Measurements from ENCODE around the gene CTU2. TPM values are rescaled to one million over a fixed set of nuclear protein-coding genes. Genes with fewer than 3 reads are reported as not detected.

CTU2 gene
- polyA plus RNA-seq, 1 donor from 2014 or later = 12.1 TPM

DNA sequence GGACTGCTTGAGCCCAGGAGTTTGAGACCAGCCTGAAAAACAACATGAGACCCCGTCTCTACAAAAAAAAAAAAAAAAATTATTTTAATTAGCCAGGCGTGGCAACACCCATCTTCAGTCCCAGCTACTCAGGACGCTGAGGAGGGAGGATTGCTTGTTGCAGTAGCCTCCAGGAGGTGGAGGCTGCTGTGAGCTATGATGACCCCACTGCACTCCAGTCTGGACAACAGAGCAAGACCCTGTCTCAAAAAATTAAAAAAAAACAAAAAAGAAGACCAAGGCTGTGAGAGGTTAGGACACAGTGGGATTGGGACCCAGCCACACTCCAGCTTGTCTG, 18.7 kb upstream of the CTU2 start:
- Mint-ChIP-seq H3K36me3 (no peaks in the 10 kb centered on the region), H3K27me3 (no peaks in the 10 kb centered on the region), H3K4me1 (peaks cover 23 to 27% (median 25%) of the 10 kb centered on the region in 3 donors), H3K9me3 (no peaks in the 10 kb centered on the region), H3K4me3 (peak overlapping the region in 1 of 4 donors; percentile 90), H3K27ac (no peak overlapping the region)

- Mint-ChIP-seq H3K27me3 (no peaks in the 10 kb centered on the region), H3K4me1 (peaks cover 25 to 30% (median 25%) of the 10 kb centered on the region in 3 donors), H3K36me3 (no peaks in the 10 kb centered on the region), H3K9me3 (no peaks in the 10 kb centered on the region), H3K4me3 (peak overlapping the region in 2 of 4 donors; percentile 12 to 28), H3K27ac (peak overlapping the region in 1 of 3 donors; percentile 23)
Measured at GRCh38 chr16:88688013-88688778, 18.1 kb upstream of the CTU2 start.

- Mint-ChIP-seq H3K36me3 (no peaks in the 10 kb centered on the region), H3K4me1 (peaks cover 10 to 19% (median 13%) of the 10 kb centered on the region in 3 donors), H3K9me3 (no peaks in the 10 kb centered on the region), H3K27me3 (no peaks in the 10 kb centered on the region), H3K27ac (no peak overlapping the region), H3K4me3 (peak overlapping the region in 1 of 4 donors; percentile 89)
Measured at GRCh38 chr16:88690341-88691128, 15.8 kb upstream of the CTU2 start.

DNA sequence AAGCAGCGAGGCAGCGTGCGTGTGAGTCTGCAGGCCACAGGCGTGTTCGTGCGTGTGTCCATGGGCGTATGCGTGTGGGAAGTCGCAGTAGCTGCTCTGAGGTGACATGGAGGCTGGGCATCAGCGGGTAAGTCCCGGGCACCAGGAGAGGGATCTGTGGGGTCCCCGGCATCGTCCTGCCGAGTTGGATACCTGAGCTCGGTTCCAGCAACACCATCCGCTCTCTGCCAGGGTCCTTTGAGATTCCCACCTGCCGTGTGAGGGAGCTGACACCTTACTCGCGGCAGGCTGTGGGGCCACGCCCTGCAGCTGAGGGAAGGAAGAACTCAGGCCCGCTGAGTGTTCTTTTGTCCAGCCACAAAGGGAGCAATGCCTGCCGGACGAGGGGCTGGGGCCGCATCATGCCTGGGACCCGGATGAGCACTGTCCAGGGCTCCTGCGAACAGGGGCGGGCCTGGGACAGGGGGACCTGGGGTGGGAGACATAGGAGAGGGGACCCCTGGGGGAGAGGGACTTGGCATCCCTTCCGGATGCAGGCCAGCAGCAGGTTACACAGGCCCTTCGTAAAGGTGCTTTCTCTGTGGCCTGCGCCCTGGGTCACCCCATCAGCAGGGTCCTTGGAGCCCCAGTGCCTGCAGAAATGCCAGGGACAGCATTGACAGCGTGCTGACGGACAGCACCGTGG, 15.0 kb upstream of the CTU2 start:
- no peaks in the 10 kb centered on the region for H3K27me3 Mint-ChIP-seq
- H3K36me3 Mint-ChIP-seq = no peaks in the 10 kb centered on the region
- peak overlapping the region in 3 of 4 donors; percentile 57 to 89 (median 75) for H3K4me3 Mint-ChIP-seq
- H3K9me3 Mint-ChIP-seq = no peaks in the 10 kb centered on the region
- peak overlapping the region in 1 of 3 donors; percentile 73 for H3K27ac Mint-ChIP-seq
- H3K4me1 Mint-ChIP-seq = peaks cover 10 to 19% (median 13%) of the 10 kb centered on the region in 3 donors

- peak overlapping the region in 2 of 3 donors; percentile 64 to 73 for H3K27ac Mint-ChIP-seq
- H3K4me1 Mint-ChIP-seq = peaks cover 10 to 19% (median 13%) of the 10 kb centered on the region in 3 donors
Measured at GRCh38 chr16:88691924-88692560, 14.3 kb upstream of the CTU2 start.

GRCh38 chr16:88692861-88693260, 13.4 kb upstream of the CTU2 start:
- no peaks in the 10 kb centered on the region for H3K9me3 Mint-ChIP-seq
- peak overlapping the region in 1 of 3 donors; percentile 48 for H3K27ac Mint-ChIP-seq
- H3K4me1 Mint-ChIP-seq = peaks cover 10 to 20% (median 13%) of the 10 kb centered on the region in 3 donors
- H3K36me3 Mint-ChIP-seq = no peaks in the 10 kb centered on the region
- peak overlapping the region in 2 of 4 donors; percentile 9 to 38 for H3K4me3 Mint-ChIP-seq
- no peaks in the 10 kb centered on the region for H3K27me3 Mint-ChIP-seq

More at GRCh38 chr16:88691924-88692560, 14.3 kb upstream of the CTU2 start:
- Mint-ChIP-seq H3K4me3 (peak overlapping the region in 3 of 4 donors; percentile 57 to 84 (median 63)), H3K36me3 (no peaks in the 10 kb centered on the region), H3K27me3 (no peaks in the 10 kb centered on the region), H3K9me3 (no peaks in the 10 kb centered on the region)

GRCh38 chr16:88693420-88694177, 12.7 kb upstream of the CTU2 start:
- H3K36me3 Mint-ChIP-seq = no peaks in the 10 kb centered on the region
- no peaks in the 10 kb centered on the region for H3K9me3 Mint-ChIP-seq
- no peak overlapping the region for H3K27ac Mint-ChIP-seq
- peaks cover 15 to 23% (median 18%) of the 10 kb centered on the region in 3 donors for H3K4me1 Mint-ChIP-seq
- no peak overlapping the region for H3K4me3 Mint-ChIP-seq
- H3K27me3 Mint-ChIP-seq = no peaks in the 10 kb centered on the region

GRCh38 chr16:88694221-88695087, 11.8 kb upstream of the CTU2 start:
- Mint-ChIP-seq H3K36me3 (no peaks in the 10 kb centered on the region), H3K4me3 (peak overlapping the region in 1 of 4 donors; percentile 70), H3K4me1 (peaks cover 16 to 23% (median 18%) of the 10 kb centered on the region in 3 donors), H3K9me3 (no peaks in the 10 kb centered on the region), H3K27me3 (no peaks in the 10 kb centered on the region), H3K27ac (no peak overlapping the region)

GRCh38 chr16:88695218-88695617, 11.1 kb upstream of the CTU2 start:
- Mint-ChIP-seq H3K9me3 (no peaks in the 10 kb centered on the region), H3K36me3 (no peaks in the 10 kb centered on the region), H3K27ac (peak overlapping the region in 1 of 3 donors; percentile 23), H3K4me3 (no peak overlapping the region), H3K4me1 (peaks cover 22 to 26% (median 26%) of the 10 kb centered on the region in 3 donors), H3K27me3 (no peaks in the 10 kb centered on the region)

DNA sequence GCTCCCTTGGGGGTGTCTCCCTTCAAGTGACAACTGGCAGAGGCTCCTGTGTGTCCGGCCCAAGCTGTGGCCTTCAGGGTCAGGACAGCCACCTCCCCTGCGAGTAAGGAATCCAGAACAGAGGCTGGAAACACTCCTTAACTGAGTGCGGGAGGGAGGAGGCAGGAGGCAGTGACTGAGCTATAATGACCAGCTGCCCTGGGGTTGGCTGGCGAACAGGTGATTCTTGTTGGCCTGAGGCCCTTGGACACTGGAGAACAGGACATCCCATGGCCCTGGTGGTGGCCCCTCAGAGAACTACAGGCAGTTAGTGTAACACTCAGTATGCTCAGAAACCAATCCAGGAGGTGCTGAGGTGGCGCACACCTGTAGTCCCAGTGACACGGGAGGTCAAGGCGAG, 10.6 kb upstream of the CTU2 start:
- Mint-ChIP-seq H3K27me3 (no peaks in the 10 kb centered on the region), H3K27ac (no peak overlapping the region), H3K4me3 (no peak overlapping the region), H3K36me3 (no peaks in the 10 kb centered on the region), H3K4me1 (peaks cover 24 to 28% (median 25%) of the 10 kb centered on the region in 3 donors), H3K9me3 (no peaks in the 10 kb centered on the region)

DNA sequence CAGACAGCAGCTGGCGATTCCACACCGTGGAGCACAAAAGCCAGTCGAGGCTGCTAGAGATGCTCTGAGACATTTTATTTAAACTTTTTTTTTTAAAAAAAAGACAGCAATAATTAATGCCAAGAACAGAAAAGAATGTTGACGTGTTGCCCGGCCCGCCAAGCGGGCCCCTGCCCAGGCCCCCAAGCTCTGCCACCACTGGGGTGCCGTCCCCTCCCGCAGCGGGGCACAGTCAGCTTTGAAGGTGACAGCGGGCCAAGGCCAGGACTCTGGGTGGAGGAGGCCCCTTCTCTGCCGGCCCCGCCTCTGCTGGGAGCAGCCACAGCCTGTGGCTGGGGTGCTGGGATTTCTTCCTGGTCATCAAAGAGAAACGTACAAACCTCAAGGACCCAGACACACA, 9.9 kb upstream of the CTU2 start:
- Mint-ChIP-seq H3K9me3 (no peaks in the 10 kb centered on the region), H3K27me3 (no peaks in the 10 kb centered on the region), H3K4me3 (no peak overlapping the region), H3K36me3 (no peaks in the 10 kb centered on the region), H3K4me1 (peaks cover 24 to 28% (median 26%) of the 10 kb centered on the region in 3 donors), H3K27ac (no peak overlapping the region)

DNA sequence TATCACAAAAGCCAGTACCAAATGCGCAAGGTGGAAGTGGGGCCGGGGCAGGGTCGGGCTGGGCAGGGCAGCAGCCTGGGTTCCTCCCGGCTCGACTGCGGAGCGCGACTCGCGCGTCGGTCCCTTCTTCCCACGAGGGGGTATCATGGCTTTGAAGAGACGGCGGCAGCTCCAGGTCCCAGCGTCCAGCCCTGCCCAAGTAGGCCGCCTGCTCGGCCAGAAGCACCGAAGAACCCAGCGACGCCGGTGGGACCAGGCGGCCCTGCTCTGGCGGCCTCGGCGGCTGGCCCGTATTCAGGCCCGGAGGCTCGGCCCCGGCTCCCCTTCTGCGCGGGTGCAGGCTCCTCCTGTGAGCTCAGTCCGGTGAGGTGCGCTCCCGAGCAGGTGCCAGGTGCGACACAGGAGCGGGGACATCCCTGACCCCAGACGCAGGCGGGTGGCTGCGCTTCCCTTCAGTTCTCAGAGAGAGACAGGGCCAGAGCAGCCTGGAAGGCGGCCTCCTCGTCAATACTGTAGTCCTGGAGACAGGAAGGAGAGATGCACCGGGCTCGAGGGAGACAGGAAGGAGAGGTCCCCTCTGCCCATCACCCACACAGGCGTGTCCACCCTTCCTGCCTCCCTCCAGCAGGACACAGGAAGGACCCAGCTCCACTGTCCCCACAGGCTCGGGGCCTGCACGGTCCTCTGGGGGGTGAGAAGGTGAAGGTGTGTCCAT, 9.0 kb upstream of the CTU2 start:
- peak overlapping the region in 2 of 3 donors; percentile 83 to 96 for H3K27ac Mint-ChIP-seq
- H3K9me3 Mint-ChIP-seq = no peaks in the 10 kb centered on the region
- no peaks in the 10 kb centered on the region for H3K27me3 Mint-ChIP-seq
- H3K4me1 Mint-ChIP-seq = peaks cover 20 to 25% (median 23%) of the 10 kb centered on the region in 3 donors
- peak overlapping the region in 1 of 4 donors; percentile 1 for H3K4me3 Mint-ChIP-seq
- no peaks in the 10 kb centered on the region for H3K36me3 Mint-ChIP-seq
